Ishikawa (cell line): Measurements from ENCODE around the gene SEPTIN5.

Source experiments
- CEBPB ChIP-seq: IDR thresholded peaks from 2 replicates; pipeline ENCODE4 v1.6.1; 2012
- CREB1 ChIP-seq: IDR thresholded peaks from 2 replicates; pipeline ENCODE4 v1.6.1; 2012; ENCODE audit warnings: low read depth
- EGR1 ChIP-seq: IDR thresholded peaks from 2 replicates; pipeline ENCODE4 v1.6.1; 2012
- EP300 ChIP-seq: IDR thresholded peaks from 2 replicates; pipeline ENCODE4 v1.6.1; 2012; ENCODE audit warnings: borderline replicate concordance
- FOXM1 ChIP-seq: IDR thresholded peaks from 2 replicates; pipeline ENCODE4 v1.6.1; 2012; ENCODE audit warnings: low read depth, borderline replicate concordance
- NFIC ChIP-seq: IDR thresholded peaks from 2 replicates; pipeline ENCODE4 v1.6.1; 2012
- RAD21 ChIP-seq: IDR thresholded peaks from 2 replicates; pipeline ENCODE4 v1.6.1; 2012; ENCODE audit warnings: low read depth
- TAF1 ChIP-seq: IDR thresholded peaks from 2 replicates; pipeline ENCODE4 v1.6.1; 2012; ENCODE audit warnings: low read depth, mild to moderate bottlenecking
- TCF12 ChIP-seq: IDR thresholded peaks from 2 replicates; pipeline ENCODE4 v1.6.1; 2012; ENCODE audit warnings: low read depth
- TEAD4 ChIP-seq: IDR thresholded peaks from 2 replicates; pipeline ENCODE4 v1.6.1; 2012
- YY1 ChIP-seq: IDR thresholded peaks from 2 replicates; pipeline ENCODE4 v1.6.1; 2012; ENCODE audit warnings: low read depth
- ZBTB7A ChIP-seq: IDR thresholded peaks from 2 replicates; pipeline ENCODE4 v1.6.1; 2012; ENCODE audit warnings: low read depth
- TF ChIP-seq, protein P1 (sequence below): IDR thresholded peaks from 2 replicates; pipeline ENCODE4 v1.6.1; 2012; ENCODE audit warnings: low read depth, mild to moderate bottlenecking
- TF ChIP-seq, protein P2 (sequence below): IDR thresholded peaks from 2 replicates; pipeline ENCODE4 v1.6.1; 2012
- TF ChIP-seq, protein P3 (sequence below): IDR thresholded peaks from 2 replicates; pipeline ENCODE4 v1.6.1; 2012

The SEPTIN5 gene

DNA sequence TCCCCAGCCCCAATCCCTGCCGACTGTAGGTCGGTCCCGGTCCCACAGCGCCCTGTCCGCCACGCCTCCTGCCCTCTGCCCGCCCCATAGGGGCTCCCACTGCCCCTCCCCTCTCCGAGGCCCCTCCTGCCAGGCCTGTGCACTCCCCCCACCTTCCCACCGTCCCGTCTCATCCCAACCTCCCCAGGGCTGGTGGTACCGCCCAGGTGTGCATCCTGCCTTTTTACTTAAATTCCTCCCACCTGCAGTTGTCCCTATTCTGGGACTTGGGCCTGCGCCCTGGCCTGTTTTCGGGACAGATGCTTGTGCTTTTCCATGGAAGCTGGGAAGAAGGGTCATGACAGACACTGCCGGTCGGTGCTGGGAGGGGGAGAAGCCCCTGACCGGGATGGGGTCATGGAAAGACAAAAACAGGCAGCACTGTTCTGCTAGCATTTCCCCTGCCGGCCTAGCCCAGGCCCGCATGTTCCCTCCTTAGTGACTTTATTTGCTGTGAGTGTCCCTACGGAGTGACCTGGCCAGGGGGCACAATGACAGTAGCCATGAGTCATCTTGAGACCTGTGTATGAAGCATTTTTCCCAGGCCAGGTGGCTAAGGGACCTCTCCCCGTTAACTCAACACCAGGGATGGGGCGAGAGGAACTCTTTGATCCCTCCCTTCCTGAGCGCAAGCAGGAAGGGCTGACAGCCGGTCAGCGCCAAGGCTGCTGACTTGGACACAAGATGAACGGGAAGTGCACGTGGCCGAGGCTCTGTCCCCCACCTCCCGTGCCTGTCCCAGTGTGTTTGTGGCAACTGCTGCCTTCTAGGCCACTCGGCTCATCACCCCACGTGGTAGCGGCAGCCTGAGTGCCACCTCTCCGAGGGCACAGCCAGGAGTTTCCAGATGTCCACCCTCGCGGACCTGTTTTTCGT lies 53.4 kb downstream of the SEPTIN5 start:
- TF ChIP-seq EP300 = no peak
- no peak for TF ChIP-seq TAF1
- no peak for TF ChIP-seq YY1
- no peak for TF ChIP-seq EGR1
- TF ChIP-seq, protein P1, sequence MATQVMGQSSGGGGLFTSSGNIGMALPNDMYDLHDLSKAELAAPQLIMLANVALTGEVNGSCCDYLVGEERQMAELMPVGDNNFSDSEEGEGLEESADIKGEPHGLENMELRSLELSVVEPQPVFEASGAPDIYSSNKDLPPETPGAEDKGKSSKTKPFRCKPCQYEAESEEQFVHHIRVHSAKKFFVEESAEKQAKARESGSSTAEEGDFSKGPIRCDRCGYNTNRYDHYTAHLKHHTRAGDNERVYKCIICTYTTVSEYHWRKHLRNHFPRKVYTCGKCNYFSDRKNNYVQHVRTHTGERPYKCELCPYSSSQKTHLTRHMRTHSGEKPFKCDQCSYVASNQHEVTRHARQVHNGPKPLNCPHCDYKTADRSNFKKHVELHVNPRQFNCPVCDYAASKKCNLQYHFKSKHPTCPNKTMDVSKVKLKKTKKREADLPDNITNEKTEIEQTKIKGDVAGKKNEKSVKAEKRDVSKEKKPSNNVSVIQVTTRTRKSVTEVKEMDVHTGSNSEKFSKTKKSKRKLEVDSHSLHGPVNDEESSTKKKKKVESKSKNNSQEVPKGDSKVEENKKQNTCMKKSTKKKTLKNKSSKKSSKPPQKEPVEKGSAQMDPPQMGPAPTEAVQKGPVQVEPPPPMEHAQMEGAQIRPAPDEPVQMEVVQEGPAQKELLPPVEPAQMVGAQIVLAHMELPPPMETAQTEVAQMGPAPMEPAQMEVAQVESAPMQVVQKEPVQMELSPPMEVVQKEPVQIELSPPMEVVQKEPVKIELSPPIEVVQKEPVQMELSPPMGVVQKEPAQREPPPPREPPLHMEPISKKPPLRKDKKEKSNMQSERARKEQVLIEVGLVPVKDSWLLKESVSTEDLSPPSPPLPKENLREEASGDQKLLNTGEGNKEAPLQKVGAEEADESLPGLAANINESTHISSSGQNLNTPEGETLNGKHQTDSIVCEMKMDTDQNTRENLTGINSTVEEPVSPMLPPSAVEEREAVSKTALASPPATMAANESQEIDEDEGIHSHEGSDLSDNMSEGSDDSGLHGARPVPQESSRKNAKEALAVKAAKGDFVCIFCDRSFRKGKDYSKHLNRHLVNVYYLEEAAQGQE = no peak
- no peak for TF ChIP-seq TEAD4
- TF ChIP-seq, protein P2, sequence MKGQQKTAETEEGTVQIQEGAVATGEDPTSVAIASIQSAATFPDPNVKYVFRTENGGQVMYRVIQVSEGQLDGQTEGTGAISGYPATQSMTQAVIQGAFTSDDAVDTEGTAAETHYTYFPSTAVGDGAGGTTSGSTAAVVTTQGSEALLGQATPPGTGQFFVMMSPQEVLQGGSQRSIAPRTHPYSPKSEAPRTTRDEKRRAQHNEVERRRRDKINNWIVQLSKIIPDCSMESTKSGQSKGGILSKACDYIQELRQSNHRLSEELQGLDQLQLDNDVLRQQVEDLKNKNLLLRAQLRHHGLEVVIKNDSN = no peak
- no peak for TF ChIP-seq ZBTB7A

DNA sequence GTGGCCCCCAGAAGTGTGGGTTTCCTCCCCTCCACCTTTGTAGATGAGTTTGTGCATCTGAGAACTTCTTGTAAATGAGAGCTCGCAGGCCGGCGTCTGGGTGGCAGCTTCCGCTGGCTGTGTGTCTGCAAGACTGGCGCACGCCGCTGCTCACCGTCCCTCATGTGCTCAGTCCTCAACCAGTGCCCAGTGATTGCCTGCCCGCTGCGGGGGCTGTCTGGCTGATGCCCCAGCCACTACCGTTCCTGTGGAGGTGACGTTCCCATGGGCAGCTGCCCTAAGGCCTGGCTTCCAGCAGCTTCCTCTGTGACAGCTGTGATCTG lies 55.1 kb downstream of the SEPTIN5 start:
- TF ChIP-seq FOXM1 (no peak), RAD21 (no peak), TEAD4 (no peak), CEBPB (no peak), YY1 (no peak), EP300 (no peak), ZBTB7A (no peak), EGR1 (no peak), TAF1 (no peak), NFIC (no peak), TCF12 (no peak)
- TF ChIP-seq, protein P1 = no peak
- TF ChIP-seq, protein P3, sequence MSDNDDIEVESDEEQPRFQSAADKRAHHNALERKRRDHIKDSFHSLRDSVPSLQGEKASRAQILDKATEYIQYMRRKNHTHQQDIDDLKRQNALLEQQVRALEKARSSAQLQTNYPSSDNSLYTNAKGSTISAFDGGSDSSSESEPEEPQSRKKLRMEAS = no peak

DNA sequence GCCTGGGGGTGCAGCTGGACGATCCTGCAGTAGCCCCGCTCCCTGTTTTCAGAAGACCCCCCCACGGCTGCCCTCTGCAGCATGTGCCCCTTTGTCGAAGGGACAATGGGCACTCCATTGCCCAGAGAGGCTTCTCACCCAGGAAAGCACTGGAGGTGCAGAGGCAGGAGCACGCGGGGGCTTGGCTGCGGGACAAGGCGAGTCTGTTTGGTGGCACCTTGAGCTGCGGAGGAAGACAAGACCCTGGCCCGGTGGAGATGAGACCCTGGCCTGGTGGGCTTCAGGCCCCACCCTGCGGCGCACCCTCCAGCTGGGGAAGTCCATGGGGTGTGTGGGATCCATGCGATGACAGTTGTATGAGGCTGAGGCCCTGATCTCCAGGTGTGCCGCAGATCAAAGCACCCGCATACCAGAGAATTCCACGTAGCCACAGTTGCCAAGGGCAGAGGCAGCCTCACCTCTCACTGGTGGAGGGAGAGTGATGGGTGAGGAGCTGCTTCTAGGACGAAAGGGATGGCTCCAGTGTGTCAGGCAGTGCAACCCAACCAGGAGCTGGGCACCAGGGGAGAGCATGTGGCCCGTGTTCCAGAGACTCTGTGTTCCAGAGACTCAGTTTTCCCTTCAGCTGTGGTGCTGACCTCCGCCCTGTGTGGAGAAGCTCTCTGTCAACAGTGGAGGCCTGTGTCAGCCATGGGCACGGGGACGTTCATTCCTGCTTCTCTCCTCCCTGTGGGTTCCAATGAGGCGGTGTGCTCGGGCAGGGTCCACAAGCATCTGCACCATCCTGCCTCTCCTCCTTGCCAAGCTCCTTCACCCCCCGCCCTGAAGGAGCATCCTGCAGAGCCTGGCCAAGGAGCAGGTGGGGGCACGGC lies 56.3 kb downstream of the SEPTIN5 start:
- TF ChIP-seq YY1 = no peak

DNA sequence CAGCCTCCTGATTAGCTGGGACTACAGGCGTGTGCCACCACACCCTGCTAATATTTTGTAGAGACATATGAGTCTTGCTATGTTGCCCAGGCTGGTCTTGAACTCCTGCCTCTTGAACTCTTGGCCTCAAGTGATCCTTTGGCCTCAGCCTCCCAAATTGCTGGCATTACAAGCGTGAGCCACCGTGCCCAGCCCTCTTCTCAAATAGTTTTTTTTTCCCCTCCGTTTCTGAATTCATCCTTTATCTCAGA lies 58.0 kb downstream of the SEPTIN5 start:
- TF ChIP-seq EP300 (no peak), TAF1 (no peak), NFIC (no peak), YY1 (no peak), FOXM1 (no peak), CREB1 (no peak), TEAD4 (no peak), CEBPB (no peak), ZBTB7A (no peak), EGR1 (no peak), RAD21 (no peak), TCF12 (no peak)
- TF ChIP-seq, protein P3 = no peak
- TF ChIP-seq, protein P1 = no peak
- TF ChIP-seq, protein P2 = no peak
